ENCODE measurements around the gene SIM1.

DNA sequence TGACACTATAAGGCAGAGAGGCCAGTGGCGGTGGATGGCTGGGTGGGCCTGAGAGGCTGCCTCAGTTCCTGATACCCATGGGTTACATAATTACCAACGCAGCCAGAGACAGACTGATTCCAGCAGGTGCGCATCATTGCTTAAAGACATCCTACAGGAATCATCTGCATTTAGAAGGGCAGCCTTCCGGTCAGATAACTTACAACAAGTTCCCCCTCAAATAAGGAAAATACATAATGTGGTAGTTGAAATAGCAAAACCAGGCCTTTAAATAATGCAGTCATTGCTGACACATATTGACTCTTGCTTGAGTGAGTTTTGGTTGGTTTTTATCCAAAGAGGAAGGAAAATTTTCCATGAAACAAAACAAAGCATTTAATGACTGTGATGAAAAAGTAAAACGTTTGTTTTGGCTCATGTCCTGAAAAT is 81.9 kb downstream of the SIM1 start:
- TF ChIP-seq, protein P1, sequence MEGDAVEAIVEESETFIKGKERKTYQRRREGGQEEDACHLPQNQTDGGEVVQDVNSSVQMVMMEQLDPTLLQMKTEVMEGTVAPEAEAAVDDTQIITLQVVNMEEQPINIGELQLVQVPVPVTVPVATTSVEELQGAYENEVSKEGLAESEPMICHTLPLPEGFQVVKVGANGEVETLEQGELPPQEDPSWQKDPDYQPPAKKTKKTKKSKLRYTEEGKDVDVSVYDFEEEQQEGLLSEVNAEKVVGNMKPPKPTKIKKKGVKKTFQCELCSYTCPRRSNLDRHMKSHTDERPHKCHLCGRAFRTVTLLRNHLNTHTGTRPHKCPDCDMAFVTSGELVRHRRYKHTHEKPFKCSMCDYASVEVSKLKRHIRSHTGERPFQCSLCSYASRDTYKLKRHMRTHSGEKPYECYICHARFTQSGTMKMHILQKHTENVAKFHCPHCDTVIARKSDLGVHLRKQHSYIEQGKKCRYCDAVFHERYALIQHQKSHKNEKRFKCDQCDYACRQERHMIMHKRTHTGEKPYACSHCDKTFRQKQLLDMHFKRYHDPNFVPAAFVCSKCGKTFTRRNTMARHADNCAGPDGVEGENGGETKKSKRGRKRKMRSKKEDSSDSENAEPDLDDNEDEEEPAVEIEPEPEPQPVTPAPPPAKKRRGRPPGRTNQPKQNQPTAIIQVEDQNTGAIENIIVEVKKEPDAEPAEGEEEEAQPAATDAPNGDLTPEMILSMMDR (IDR thresholded peaks at IDR 0.05): no peak
- TF ChIP-seq POLR2A (IDR thresholded peaks at IDR 0.05) (no peak), POLR2AphosphoS5 (IDR thresholded peaks at IDR 0.05) (no peak), EP300 (IDR thresholded peaks at IDR 0.05; ENCODE audit: low read depth) (no peak)

All from transverse colon (tissue), 4 donors.